GM12874 (cell line): ENCODE measurements around the gene OR5C1.

Source experiments
- CTCF ChIP-seq: IDR thresholded peaks from 2 replicates; pipeline ENCODE4 v1.5.1; 2011; ENCODE audit warnings: low read depth, mild to moderate bottlenecking, control low read depth, low read length, moderate library complexity; ENCODE audit not compliant: insufficient read depth

OR5C1 gene

GRCh38 chr9:122800066-122801060, 11.6 kb downstream of the OR5C1 start, which contains the start of gene OR1K1:
Gene OR1K1, plus strand, starts transcription at chr9:122800123. Its CDS starts 0 bp downstream, at chr9:122800123.
- no peak for TF ChIP-seq CTCF

- no peak for TF ChIP-seq CTCF
Measured at GRCh38 chr9:122806661-122807060, 17.9 kb downstream of the OR5C1 start.

GRCh38 chr9:122807271-122807900, 18.7 kb downstream of the OR5C1 start:
- TF ChIP-seq CTCF = no peak

- no peak for TF ChIP-seq CTCF
Measured at GRCh38 chr9:122808141-122808540, 19.4 kb downstream of the OR5C1 start.

- TF ChIP-seq CTCF = no peak; the same call in 1 of the 2 replicates
Measured at GRCh38 chr9:122810306-122810946, 21.7 kb downstream of the OR5C1 start.

- TF ChIP-seq CTCF = no peak
Measured at GRCh38 chr9:122812736-122813135, 24.0 kb downstream of the OR5C1 start.

GRCh38 chr9:122814545-122814944, 25.8 kb downstream of the OR5C1 start:
- TF ChIP-seq CTCF = no peak
